HEK293T (cell line): Measurements from ENCODE around the gene ZFYVE16.

Experiments used
- ARNT ChIP-seq: fragments of 450-650 bp; IDR thresholded peaks from 2 replicates; pipeline ENCODE4 v1.6.1; 2017; ENCODE audit warnings: mild to moderate bottlenecking
- BHLHE40 ChIP-seq: fragments of 450-650 bp; IDR thresholded peaks from 2 replicates; pipeline ENCODE4 v1.6.1; 2016; ENCODE audit warnings: mild to moderate bottlenecking, moderate library complexity, borderline replicate concordance
- CTBP1 ChIP-seq: fragments of 450-650 bp; IDR thresholded peaks from 2 replicates; pipeline ENCODE4 v1.6.1; 2016; ENCODE audit warnings: borderline replicate concordance
- FOXK2 ChIP-seq: fragments of 450-650 bp; IDR thresholded peaks from 2 replicates; pipeline ENCODE4 v1.6.1; 2016; ENCODE audit warnings: mild to moderate bottlenecking
- FOXM1 ChIP-seq: fragments of 450-650 bp; IDR thresholded peaks from 2 replicates; pipeline ENCODE4 v1.6.1; 2017; ENCODE audit warnings: mild to moderate bottlenecking, borderline replicate concordance
- HDGF ChIP-seq: fragments of 450-650 bp; IDR thresholded peaks from 2 replicates; pipeline ENCODE4 v1.6.1; 2017; ENCODE audit warnings: antibody characterized with exemption, borderline replicate concordance
- NFRKB ChIP-seq: fragments of 450-650 bp; IDR thresholded peaks from 2 replicates; pipeline ENCODE4 v1.6.1; 2016; ENCODE audit warnings: mild to moderate bottlenecking, moderate library complexity
- SUZ12 ChIP-seq: fragments of 450-650 bp; IDR thresholded peaks from 2 replicates; pipeline ENCODE4 v1.6.1; 2016; ENCODE audit warnings: mild to moderate bottlenecking

- TF ChIP-seq FOXM1 (no peak), CTBP1 (no peak), BHLHE40 (no peak), ARNT (no peak), HDGF (no peak), NFRKB (no peak), FOXK2 (no peak), SUZ12 (no peak)
These were observed 25.4 kb upstream of the ZFYVE16 start for GRCh38 chr5:80382488-80382887.
